ENCODE data around the gene NDUFA6. TPM values are rescaled to one million over a fixed set of nuclear protein-coding genes. Genes with fewer than 3 reads are reported as not detected.

The NDUFA6 gene
- total and polyA plus RNA-seq, 10 of the 15 experiments (the other 5 are each of a cell fraction or from before 2014, with no cell fraction given), result 85.9 to 511 (median 128) TPM

- TF ChIP-seq MAX (IDR thresholded peaks at IDR 0.05; ENCODE audit: low read depth, low read length) (peak; percentile 75; the same call in 1 of the 2 replicates), E2F8 (IDR thresholded peaks at IDR 0.05; ENCODE audit: low read depth, partially characterized antibody) (no peak), ZNF217 (IDR thresholded peaks at IDR 0.05) (no peak), HDGF (IDR thresholded peaks at IDR 0.05) (peak; percentile 99), TARDBP (IDR thresholded peaks at IDR 0.05; ENCODE audit: borderline replicate concordance) (0 out of 2 replicates have a peak, but pooled peaks have one; percentile 65), JUND (IDR thresholded peaks at IDR 0.05; ENCODE audit: low read depth, low read length) (no peak), NR2F1 (conservative IDR thresholded peaks at IDR 0.05) (peak; percentile 65; the same call in 1 of the 2 replicates), NFYB (IDR thresholded peaks at IDR 0.05; ENCODE audit: insufficient read depth, low read depth, low read length) (peak; percentile 61; the same call in 1 of the 2 replicates), BHLHE40 (IDR thresholded peaks at IDR 0.05; ENCODE audit: borderline replicate concordance in 1 of 2, low read depth in 2 of 2, low read length in 1 of 2) (peak in 1 of 2 experiments; percentile 40; a peak in 1 of 4 replicates), EP300 (IDR thresholded peaks at IDR 0.05; ENCODE audit: borderline replicate concordance in 1 of 2, control insufficient read depth in 1 of 2, low read depth in 2 of 2, low read length in 2 of 2) (no peak), EED (IDR thresholded peaks at IDR 0.05; ENCODE audit: low read depth) (peak; percentile 46; the same call in 1 of the 2 replicates), RELA (IDR thresholded peaks at IDR 0.05; ENCODE audit: borderline replicate concordance, partially characterized antibody) (no peak), STAT1 (conservative IDR thresholded peaks at IDR 0.05) (no peak)
- TF ChIP-seq, protein P1, sequence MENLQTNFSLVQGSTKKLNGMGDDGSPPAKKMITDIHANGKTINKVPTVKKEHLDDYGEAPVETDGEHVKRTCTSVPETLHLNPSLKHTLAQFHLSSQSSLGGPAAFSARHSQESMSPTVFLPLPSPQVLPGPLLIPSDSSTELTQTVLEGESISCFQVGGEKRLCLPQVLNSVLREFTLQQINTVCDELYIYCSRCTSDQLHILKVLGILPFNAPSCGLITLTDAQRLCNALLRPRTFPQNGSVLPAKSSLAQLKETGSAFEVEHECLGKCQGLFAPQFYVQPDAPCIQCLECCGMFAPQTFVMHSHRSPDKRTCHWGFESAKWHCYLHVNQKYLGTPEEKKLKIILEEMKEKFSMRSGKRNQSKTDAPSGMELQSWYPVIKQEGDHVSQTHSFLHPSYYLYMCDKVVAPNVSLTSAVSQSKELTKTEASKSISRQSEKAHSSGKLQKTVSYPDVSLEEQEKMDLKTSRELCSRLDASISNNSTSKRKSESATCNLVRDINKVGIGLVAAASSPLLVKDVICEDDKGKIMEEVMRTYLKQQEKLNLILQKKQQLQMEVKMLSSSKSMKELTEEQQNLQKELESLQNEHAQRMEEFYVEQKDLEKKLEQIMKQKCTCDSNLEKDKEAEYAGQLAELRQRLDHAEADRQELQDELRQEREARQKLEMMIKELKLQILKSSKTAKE (IDR thresholded peaks at IDR 0.05; ENCODE audit: low read depth, poor library complexity, severe bottlenecking), result no peak
Measured at GRCh38 chr22:42070517-42071422, 19.8 kb downstream of the NDUFA6 start, which contains the start of gene NAGA (continued).

Measured in GM12878 (cell line).